HepG2 (cell line): ENCODE data around the gene TASP1. TPM values are rescaled to one million over a fixed set of nuclear protein-coding genes. Genes with fewer than 3 reads are reported as not detected.

Source experiments
- CBFB ChIP-seq: sonication (generic); formaldehyde crosslinking; IDR thresholded peaks from 2 replicates; pipeline ENCODE4 v1.4.0; 2020; ENCODE audit warnings: missing genetic modification reagents
- CHD4 ChIP-seq: fragments of 200-600 bp; sonication (generic); IDR thresholded peaks from 2 replicates; pipeline ENCODE4 v1.7.0; 2017; ENCODE audit warnings: mild to moderate bottlenecking, low read length, borderline replicate concordance
- EHMT2 ChIP-seq: fragments of 200-600 bp; sonication (generic); IDR thresholded peaks from 2 replicates; pipeline ENCODE4 v1.7.0; 2017; ENCODE audit warnings: antibody characterized with exemption, low read depth, low read length, borderline replicate concordance
- GTF2F1 ChIP-seq: fragments of 150-350 bp; IDR thresholded peaks from 2 replicates; pipeline ENCODE4 v1.6.1; 2014; ENCODE audit warnings: low read length
- HDAC1 ChIP-seq: sonication (generic); formaldehyde crosslinking; IDR thresholded peaks from 2 replicates; pipeline ENCODE4 v1.5.1; 2020; ENCODE audit warnings: mild to moderate bottlenecking, missing genetic modification reagents
- HDAC6 ChIP-seq: fragments of 200-600 bp; sonication (generic); IDR thresholded peaks from 2 replicates; pipeline ENCODE4 v1.7.0; 2017; ENCODE audit warnings: mild to moderate bottlenecking, antibody characterized with exemption, low read length, low read depth
- HOXA9 ChIP-seq: sonication (generic); formaldehyde crosslinking; IDR thresholded peaks from 2 replicates; pipeline ENCODE4 v1.8.1; 2022; ENCODE audit warnings: missing genetic modification reagents, mild to moderate bottlenecking, moderate library complexity, borderline replicate concordance
- JUND ChIP-seq: sonication (generic); formaldehyde crosslinking; IDR thresholded peaks from 2 replicates; pipeline ENCODE4 v1.8.0; 2022; ENCODE audit warnings: mild to moderate bottlenecking, missing genetic modification reagents
- KLF16 ChIP-seq, 2 experiments: sonication (generic) in 1 of 2; formaldehyde crosslinking in 1 of 2; IDR thresholded peaks; 2 replicates each; pipeline versions ENCODE4 v1.6.1 to v1.8.0; 2016 to 2023; ENCODE audit warnings: missing genetic modification reagents in 2 of 2, missing compliant biosample characterization in 1 of 2
- MXI1 ChIP-seq: IDR thresholded peaks from 3 replicates; pipeline ENCODE4 v1.6.1; 2012; ENCODE audit warnings: low read depth, low read length, inconsistent platforms, borderline replicate concordance
- MZF1 ChIP-seq: sonication (generic); formaldehyde crosslinking; IDR thresholded peaks from 2 replicates; pipeline ENCODE4 v1.8.1; 2023; ENCODE audit warnings: mild to moderate bottlenecking, missing genetic modification reagents, borderline replicate concordance
- NBN ChIP-seq: fragments of 450-650 bp; conservative IDR thresholded peaks from 2 replicates; pipeline ENCODE4 v1.6.1; 2017
- SIX1 ChIP-seq: sonication (generic); formaldehyde crosslinking; IDR thresholded peaks from 2 replicates; pipeline ENCODE4 v1.4.0; 2020; ENCODE audit warnings: missing genetic modification reagents, borderline replicate concordance
- SOX6 ChIP-seq, 2 experiments: fragments of 450-650 bp in 1 of 2; sonication (generic) in 1 of 2; formaldehyde crosslinking in 1 of 2; IDR thresholded peaks; 2 replicates each; pipeline versions ENCODE4 v1.4.0 to v1.6.1; 2017 to 2020; ENCODE audit warnings: antibody characterized with exemption in 1 of 2, mild to moderate bottlenecking in 1 of 2, missing genetic modification reagents in 1 of 2
- ZNF549 ChIP-seq: sonication (generic); formaldehyde crosslinking; IDR thresholded peaks from 2 replicates; pipeline ENCODE4 v1.5.0; 2020; ENCODE audit warnings: missing genetic modification reagents
- ZNF569 ChIP-seq: sonication (generic); formaldehyde crosslinking; IDR thresholded peaks from 2 replicates; pipeline ENCODE4 v1.5.0; 2020; ENCODE audit warnings: mild to moderate bottlenecking, missing genetic modification reagents, moderate library complexity, borderline replicate concordance
- ZNF572 ChIP-seq: sonication (generic); formaldehyde crosslinking; IDR thresholded peaks from 2 replicates; pipeline ENCODE4 v1.5.1; 2020; ENCODE audit warnings: mild to moderate bottlenecking, missing genetic modification reagents
- polyA plus RNA-seq, 8 experiments: library from polyadenylated mRNA; depleted of rRNA in 3 of 8; stranded (reverse) in 7 of 8; unstranded in 1 of 8; fragments of >200 nt; fragmentation: Illumina TruSeq in 4 of 8; extraction: Trizol in 4 of 8; gene quantifications; 2 replicates each; pipeline versions ENCODE4 v1.2.1 to v1.2.3, GENCODE V29; 2011 to 2016; ENCODE audit warnings: low read depth in 4 of 8, missing spikeins in 1 of 8, mixed read lengths in 1 of 8; ENCODE audit not compliant: insufficient read depth in 1 of 8
- total RNA-seq, 5 experiments: library from RNA; depleted of rRNA; stranded (reverse); fragments of >200 nt; fragmentation: Illumina TruSeq; extraction: Trizol; gene quantifications; 2 replicates each; pipeline ENCODE4 v1.2.3, GENCODE V29; 2016; ENCODE audit warnings: low read depth in 1 of 5
- TF ChIP-seq, protein P1 (sequence below): sonication (generic); formaldehyde crosslinking; IDR thresholded peaks from 2 replicates; pipeline ENCODE4 v1.4.0; 2020; ENCODE audit warnings: missing genetic modification reagents, mild to moderate bottlenecking, borderline replicate concordance
- TF ChIP-seq, protein P2 (sequence below): sonication (generic); formaldehyde crosslinking; IDR thresholded peaks from 2 replicates; pipeline ENCODE4 v1.4.0; 2020; ENCODE audit warnings: low read depth, missing genetic modification reagents
- TF ChIP-seq, protein P3 (sequence below): sonication (generic); formaldehyde crosslinking; conservative IDR thresholded peaks from 2 replicates; pipeline ENCODE4 v1.4.0; 2020; ENCODE audit warnings: mild to moderate bottlenecking, missing genetic modification reagents, moderate library complexity

The TASP1 gene
- total and polyA plus RNA-seq, 2 of the 13 experiments (the other 11 are each of a cell fraction or from before 2014, with no cell fraction given): 10.0 to 25.2 TPM

DNA sequence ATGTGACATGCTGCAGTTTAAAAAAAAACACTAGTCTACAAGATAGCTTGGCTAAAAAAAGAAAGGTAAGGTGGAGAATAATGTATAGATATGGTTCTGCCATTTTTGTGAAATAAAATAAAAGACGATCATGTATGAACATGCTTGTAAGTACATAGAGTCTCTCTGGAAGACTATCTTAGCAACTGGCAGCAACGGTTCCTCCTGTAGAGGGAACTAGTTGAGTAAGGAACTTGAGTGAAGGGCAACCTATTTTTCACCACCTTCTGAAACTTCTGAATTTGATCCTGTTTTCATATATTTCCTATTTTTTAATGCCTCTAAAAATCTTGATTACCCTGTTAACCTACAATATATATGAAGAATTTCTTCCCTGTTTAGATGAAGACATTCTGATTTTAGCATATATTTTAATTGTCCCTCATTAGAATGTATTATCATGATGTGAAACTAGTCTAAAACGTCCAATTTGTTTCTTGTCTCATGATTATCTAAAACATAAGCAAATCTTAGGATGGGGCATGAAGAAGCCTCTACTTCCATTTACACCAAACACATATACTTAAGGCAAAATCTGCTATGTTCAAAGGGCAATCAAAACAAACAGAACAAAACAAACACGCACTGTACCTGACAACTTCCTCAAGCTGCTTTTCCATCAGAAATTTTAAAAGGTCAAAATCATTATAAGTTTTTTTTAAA, 215.1 kb downstream of the TASP1 start (continued):
- TF ChIP-seq NBN (no peak), CHD4 (peak; percentile 93; the same call in 1 of the 2 replicates), HOXA9 (no peak), SOX6 (IDR thresholded peaks at IDR 0.05) (no peak), SOX6 (CRISPR knock-in tag; IDR thresholded peaks at IDR 0.05) (peak; percentile 55), GTF2F1 (no peak), ZNF549 (CRISPR knock-in tag) (no peak), KLF16 (CRISPR knock-in tag; IDR thresholded peaks at IDR 0.05) (peak in 1 of 2 experiments; percentile 22; a peak in 1 of 4 replicates), HDAC6 (no peak), ZNF572 (no peak), HDAC1 (peak; percentile 56; the same call in 1 of the 2 replicates), MZF1 (CRISPR knock-in tag) (no peak), ZNF569 (no peak), CBFB (no peak), JUND (CRISPR knock-in tag) (no peak), EHMT2 (peak; percentile 58; the same call in 1 of the 2 replicates), SIX1 (CRISPR knock-in tag) (no peak), MXI1 (no peak)
- TF ChIP-seq, protein P1, sequence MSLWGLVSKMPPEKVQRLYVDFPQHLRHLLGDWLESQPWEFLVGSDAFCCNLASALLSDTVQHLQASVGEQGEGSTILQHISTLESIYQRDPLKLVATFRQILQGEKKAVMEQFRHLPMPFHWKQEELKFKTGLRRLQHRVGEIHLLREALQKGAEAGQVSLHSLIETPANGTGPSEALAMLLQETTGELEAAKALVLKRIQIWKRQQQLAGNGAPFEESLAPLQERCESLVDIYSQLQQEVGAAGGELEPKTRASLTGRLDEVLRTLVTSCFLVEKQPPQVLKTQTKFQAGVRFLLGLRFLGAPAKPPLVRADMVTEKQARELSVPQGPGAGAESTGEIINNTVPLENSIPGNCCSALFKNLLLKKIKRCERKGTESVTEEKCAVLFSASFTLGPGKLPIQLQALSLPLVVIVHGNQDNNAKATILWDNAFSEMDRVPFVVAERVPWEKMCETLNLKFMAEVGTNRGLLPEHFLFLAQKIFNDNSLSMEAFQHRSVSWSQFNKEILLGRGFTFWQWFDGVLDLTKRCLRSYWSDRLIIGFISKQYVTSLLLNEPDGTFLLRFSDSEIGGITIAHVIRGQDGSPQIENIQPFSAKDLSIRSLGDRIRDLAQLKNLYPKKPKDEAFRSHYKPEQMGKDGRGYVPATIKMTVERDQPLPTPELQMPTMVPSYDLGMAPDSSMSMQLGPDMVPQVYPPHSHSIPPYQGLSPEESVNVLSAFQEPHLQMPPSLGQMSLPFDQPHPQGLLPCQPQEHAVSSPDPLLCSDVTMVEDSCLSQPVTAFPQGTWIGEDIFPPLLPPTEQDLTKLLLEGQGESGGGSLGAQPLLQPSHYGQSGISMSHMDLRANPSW (CRISPR knock-in tag): no peak
- TF ChIP-seq, protein P2, sequence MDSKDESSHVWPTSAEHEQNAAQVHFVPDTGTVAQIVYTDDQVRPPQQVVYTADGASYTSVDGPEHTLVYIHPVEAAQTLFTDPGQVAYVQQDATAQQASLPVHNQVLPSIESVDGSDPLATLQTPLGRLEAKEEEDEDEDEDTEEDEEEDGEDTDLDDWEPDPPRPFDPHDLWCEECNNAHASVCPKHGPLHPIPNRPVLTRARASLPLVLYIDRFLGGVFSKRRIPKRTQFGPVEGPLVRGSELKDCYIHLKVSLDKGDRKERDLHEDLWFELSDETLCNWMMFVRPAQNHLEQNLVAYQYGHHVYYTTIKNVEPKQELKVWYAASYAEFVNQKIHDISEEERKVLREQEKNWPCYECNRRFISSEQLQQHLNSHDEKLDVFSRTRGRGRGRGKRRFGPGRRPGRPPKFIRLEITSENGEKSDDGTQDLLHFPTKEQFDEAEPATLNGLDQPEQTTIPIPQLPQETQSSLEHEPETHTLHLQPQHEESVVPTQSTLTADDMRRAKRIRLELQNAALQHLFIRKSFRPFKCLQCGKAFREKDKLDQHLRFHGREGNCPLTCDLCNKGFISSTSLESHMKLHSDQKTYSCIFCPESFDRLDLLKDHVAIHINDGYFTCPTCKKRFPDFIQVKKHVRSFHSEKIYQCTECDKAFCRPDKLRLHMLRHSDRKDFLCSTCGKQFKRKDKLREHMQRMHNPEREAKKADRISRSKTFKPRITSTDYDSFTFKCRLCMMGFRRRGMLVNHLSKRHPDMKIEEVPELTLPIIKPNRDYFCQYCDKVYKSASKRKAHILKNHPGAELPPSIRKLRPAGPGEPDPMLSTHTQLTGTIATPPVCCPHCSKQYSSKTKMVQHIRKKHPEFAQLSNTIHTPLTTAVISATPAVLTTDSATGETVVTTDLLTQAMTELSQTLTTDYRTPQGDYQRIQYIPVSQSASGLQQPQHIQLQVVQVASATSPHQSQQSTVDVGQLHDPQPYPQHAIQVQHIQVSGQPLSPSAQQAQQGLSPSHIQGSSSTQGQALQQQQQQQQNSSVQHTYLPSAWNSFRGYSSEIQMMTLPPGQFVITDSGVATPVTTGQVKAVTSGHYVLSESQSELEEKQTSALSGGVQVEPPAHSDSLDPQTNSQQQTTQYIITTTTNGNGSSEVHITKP (CRISPR knock-in tag): no peak
- TF ChIP-seq, protein P3, sequence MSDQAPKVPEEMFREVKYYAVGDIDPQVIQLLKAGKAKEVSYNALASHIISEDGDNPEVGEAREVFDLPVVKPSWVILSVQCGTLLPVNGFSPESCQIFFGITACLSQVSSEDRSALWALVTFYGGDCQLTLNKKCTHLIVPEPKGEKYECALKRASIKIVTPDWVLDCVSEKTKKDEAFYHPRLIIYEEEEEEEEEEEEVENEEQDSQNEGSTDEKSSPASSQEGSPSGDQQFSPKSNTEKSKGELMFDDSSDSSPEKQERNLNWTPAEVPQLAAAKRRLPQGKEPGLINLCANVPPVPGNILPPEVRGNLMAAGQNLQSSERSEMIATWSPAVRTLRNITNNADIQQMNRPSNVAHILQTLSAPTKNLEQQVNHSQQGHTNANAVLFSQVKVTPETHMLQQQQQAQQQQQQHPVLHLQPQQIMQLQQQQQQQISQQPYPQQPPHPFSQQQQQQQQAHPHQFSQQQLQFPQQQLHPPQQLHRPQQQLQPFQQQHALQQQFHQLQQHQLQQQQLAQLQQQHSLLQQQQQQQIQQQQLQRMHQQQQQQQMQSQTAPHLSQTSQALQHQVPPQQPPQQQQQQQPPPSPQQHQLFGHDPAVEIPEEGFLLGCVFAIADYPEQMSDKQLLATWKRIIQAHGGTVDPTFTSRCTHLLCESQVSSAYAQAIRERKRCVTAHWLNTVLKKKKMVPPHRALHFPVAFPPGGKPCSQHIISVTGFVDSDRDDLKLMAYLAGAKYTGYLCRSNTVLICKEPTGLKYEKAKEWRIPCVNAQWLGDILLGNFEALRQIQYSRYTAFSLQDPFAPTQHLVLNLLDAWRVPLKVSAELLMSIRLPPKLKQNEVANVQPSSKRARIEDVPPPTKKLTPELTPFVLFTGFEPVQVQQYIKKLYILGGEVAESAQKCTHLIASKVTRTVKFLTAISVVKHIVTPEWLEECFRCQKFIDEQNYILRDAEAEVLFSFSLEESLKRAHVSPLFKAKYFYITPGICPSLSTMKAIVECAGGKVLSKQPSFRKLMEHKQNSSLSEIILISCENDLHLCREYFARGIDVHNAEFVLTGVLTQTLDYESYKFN: peak; percentile 97
